GM12801 (cell line): ENCODE results near the gene TBX15.

Experiments
- CTCF ChIP-seq: IDR thresholded peaks from one replicate; pipeline ENCODE4 v1.5.1; 2011; ENCODE audit warnings: control low read depth; ENCODE audit not compliant: insufficient read length; ENCODE audit errors: extremely low read depth

Gene TBX15

GRCh38 chr1:118913818-118914217 is 74.3 kb downstream of the TBX15 start:
- TF ChIP-seq CTCF: no peak

GRCh38 chr1:118912574-118912973 is 75.6 kb downstream of the TBX15 start:
- no peak for TF ChIP-seq CTCF

GRCh38 chr1:118911571-118911970 is 76.6 kb downstream of the TBX15 start:
- TF ChIP-seq CTCF: no peak

- no peak for TF ChIP-seq CTCF
Measured at GRCh38 chr1:118907466-118907865, 80.7 kb downstream of the TBX15 start.

- no peak for TF ChIP-seq CTCF
Measured at GRCh38 chr1:118905671-118906070, 82.5 kb downstream of the TBX15 start.

- TF ChIP-seq CTCF: no peak
Measured at GRCh38 chr1:118905196-118905595, 82.9 kb downstream of the TBX15 start.

GRCh38 chr1:118902711-118903191 is 85.4 kb downstream of the TBX15 start:
- TF ChIP-seq CTCF: no peak

- TF ChIP-seq CTCF: no peak
Measured at GRCh38 chr1:118902299-118902698, 85.8 kb downstream of the TBX15 start.
